Raji (cell line): Measurements from ENCODE around the gene ATP1A1.

Experiments
- POLR2A ChIP-seq: IDR thresholded peaks from 2 replicates; pipeline ENCODE4 v1.6.1; 2011; ENCODE audit warnings: low read depth, low read length, control low read depth; ENCODE audit not compliant: insufficient read depth

The ATP1A1 gene

GRCh38 chr1:116424863-116425262, 51.8 kb downstream of the ATP1A1 start:
- TF ChIP-seq POLR2A, result no peak

- no peak for TF ChIP-seq POLR2A
These were observed 52.9 kb downstream of the ATP1A1 start for GRCh38 chr1:116425987-116426386.

GRCh38 chr1:116426401-116426800, 53.4 kb downstream of the ATP1A1 start:
- TF ChIP-seq POLR2A, result no peak

- no peak for TF ChIP-seq POLR2A
These were observed 55.5 kb downstream of the ATP1A1 start for GRCh38 chr1:116428576-116428975.

GRCh38 chr1:116429821-116430374, 56.9 kb downstream of the ATP1A1 start:
- TF ChIP-seq POLR2A, result no peak

GRCh38 chr1:116431870-116432500, 58.9 kb downstream of the ATP1A1 start:
- TF ChIP-seq POLR2A, result no peak

GRCh38 chr1:116432655-116433265, 59.7 kb downstream of the ATP1A1 start:
- no peak for TF ChIP-seq POLR2A

GRCh38 chr1:116433275-116434257, 60.5 kb downstream of the ATP1A1 start:
- TF ChIP-seq POLR2A, result no peak

- TF ChIP-seq POLR2A, result no peak
These were observed 61.8 kb downstream of the ATP1A1 start for GRCh38 chr1:116434849-116435248.

- TF ChIP-seq POLR2A, result no peak
These were observed 63.0 kb downstream of the ATP1A1 start for GRCh38 chr1:116435806-116436610.

GRCh38 chr1:116436611-116436970, 63.5 kb downstream of the ATP1A1 start:
- TF ChIP-seq POLR2A, result no peak

GRCh38 chr1:116439701-116440100, 66.7 kb downstream of the ATP1A1 start:
- no peak for TF ChIP-seq POLR2A

GRCh38 chr1:116440731-116441130, 67.7 kb downstream of the ATP1A1 start:
- TF ChIP-seq POLR2A, result no peak

GRCh38 chr1:116445534-116445933, 72.5 kb downstream of the ATP1A1 start:
- TF ChIP-seq POLR2A, result no peak

- no peak for TF ChIP-seq POLR2A
These were observed 73.6 kb downstream of the ATP1A1 start for GRCh38 chr1:116446686-116447085.

GRCh38 chr1:116448785-116449385, 75.8 kb downstream of the ATP1A1 start:
- TF ChIP-seq POLR2A, result no peak
